MCF 10A (cell line): ENCODE data around the gene DLX4. TPM values are rescaled to one million over a fixed set of nuclear protein-coding genes. Genes with fewer than 3 reads are reported as not detected.
A peak's percentile ranks its signal among the peaks of the same experiment; 100 is the strongest.

Experiments
- Bru-seq: library from RNA; stranded (reverse); fragments of 400-500 nt; gene quantifications from one replicate; lab custom pipeline; 2021; lab: Mats Ljungman, UMichigan
- BruChase-seq, 2 experiments: library from RNA; stranded (reverse); fragments of 400-500 nt; gene quantifications; one replicate each; lab custom pipeline; 2021; lab: Mats Ljungman, UMichigan
- BruUV-seq: library from RNA; stranded (reverse); fragments of 400-500 nt; replicated peaks from 2 replicates; lab custom pipeline; 2021; lab: Mats Ljungman, UMichigan
- CTCF ChIA-PET: fragments of 300-600 bp; sonication (Branson Sonifier 250); formaldehyde crosslinking; extraction: SDS; loops from one replicate; lab custom pipeline; 2021; ENCODE audit warnings: antibody characterized with exemption, inconsistent platforms; lab: Yijun Ruan, JAX
- POLR2A ChIA-PET: fragments of 300-600, 350-650 bp; sonication (Branson Sonifier 250); formaldehyde crosslinking; extraction: SDS; loops from one replicate; lab custom pipeline; 2020; ENCODE audit warnings: antibody characterized with exemption, inconsistent platforms; lab: Yijun Ruan, JAX
- DNase-seq: peaks from one replicate; pipeline ENCODE4 v3.0.0-alpha.2; 2018; ENCODE audit not compliant: unreplicated experiment
- H3K27ac Mint-ChIP-seq: one replicate; pipeline ENCODE4 v1.8.0; 2022; ENCODE audit warnings: mild to moderate bottlenecking, low read depth, mixed read lengths; ENCODE audit not compliant: unreplicated experiment
- H3K27me3 Mint-ChIP-seq: one replicate; pipeline ENCODE4 v1.8.0; 2022; ENCODE audit warnings: mixed read lengths; ENCODE audit not compliant: insufficient read depth, unreplicated experiment
- H3K36me3 Mint-ChIP-seq: one replicate; pipeline ENCODE4 v1.8.0; 2022; ENCODE audit warnings: mild to moderate bottlenecking, moderate library complexity, mixed read lengths; ENCODE audit not compliant: insufficient read depth, unreplicated experiment
- H3K4me1 Mint-ChIP-seq: one replicate; pipeline ENCODE4 v1.8.0; 2022; ENCODE audit warnings: mixed read lengths; ENCODE audit not compliant: insufficient read depth, unreplicated experiment
- H3K4me3 Mint-ChIP-seq: one replicate; pipeline ENCODE4 v1.8.0; 2022; ENCODE audit warnings: mild to moderate bottlenecking, moderate library complexity, mixed read lengths; ENCODE audit not compliant: unreplicated experiment
- H3K9me3 Mint-ChIP-seq: one replicate; pipeline ENCODE4 v1.8.0; 2022; ENCODE audit warnings: mixed read lengths; ENCODE audit not compliant: unreplicated experiment
- CTCF ChIP-seq: fragments of 200-600 bp; IDR thresholded peaks from one replicate; pipeline ENCODE4 v1.8.0; 2022; ENCODE audit warnings: antibody characterized with exemption, mild to moderate bottlenecking; ENCODE audit not compliant: unreplicated experiment
- intact Hi-C: fragments of 100-400 bp; cut with micrococcal nuclease; formaldehyde crosslinking; loops from 2 replicates; pipeline ENCODE4 v1.14.1; 2022
- long read RNA-seq: library from polyadenylated mRNA; stranded (forward); transcript quantifications from one replicate; pipeline ENCODE4 v2.0.0, GENCODE V29; 2022
- total RNA-seq: library from RNA; stranded (reverse); gene quantifications from 2 replicates; pipeline ENCODE4 v1.2.3, GENCODE V29; 2022

The DLX4 gene
- total RNA-seq (0.32 and 0.56 TPM in 2 replicates), Bru-seq, nascent RNA (percentile 12 among the genes with signal in this experiment), BruChase-seq, experiment 1, labeled RNA remaining after a 6-hour chase (percentile 30 among the genes with signal in this experiment), BruChase-seq, experiment 2, labeled RNA remaining after a 2-hour chase (percentile 27 among the genes with signal in this experiment)
- long read RNA-seq: 0 reads

DNA sequence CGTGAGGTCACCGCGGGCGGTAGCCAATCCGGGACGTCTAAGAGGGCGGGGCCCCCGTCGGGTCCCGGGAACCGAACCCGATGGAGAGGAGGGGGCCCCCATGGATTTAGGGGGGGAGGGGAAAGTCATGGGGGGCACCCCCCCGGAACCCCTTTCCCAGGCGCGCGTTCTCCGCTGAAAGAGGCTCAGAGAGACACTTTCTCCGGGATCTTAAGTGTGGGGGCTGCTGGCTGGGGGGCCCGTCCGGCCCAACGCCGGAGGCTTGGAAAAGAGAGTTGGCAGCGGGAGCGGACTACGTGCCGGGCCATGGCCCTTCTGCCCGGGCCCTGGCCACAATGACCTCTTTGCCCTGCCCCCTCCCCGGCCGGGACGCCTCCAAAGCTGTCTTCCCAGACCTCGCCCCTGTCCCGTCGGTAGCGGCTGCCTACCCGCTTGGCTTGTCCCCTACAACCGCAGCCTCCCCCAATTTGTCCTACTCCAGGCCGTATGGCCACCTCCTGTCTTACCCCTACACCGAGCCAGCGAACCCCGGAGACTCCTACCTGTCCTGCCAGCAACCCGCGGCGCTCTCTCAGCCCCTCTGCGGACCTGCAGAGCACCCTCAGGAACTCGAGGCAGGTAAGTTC is at the start of gene DLX4:
Gene DLX4 (plus strand): TSS at position 57 of the 626 bp plus-strand sequence. CDS start 279 bp downstream, at position 336.
- ChIA-PET POLR2A (interaction anchor here (4.7 kb wide), 1 partner anchor 9 kb away, joined by 34 read pairs; no protein-coding TSS in a partner anchor), CTCF (interaction anchor here (1.1 kb wide), 1 partner anchor 18 kb away, joined by 3 read pairs; no protein-coding TSS in a partner anchor)
- intact Hi-C loops: no loop called here
- Mint-ChIP-seq H3K9me3 (no peaks in the 10 kb centered on the region), H3K36me3 (no peaks in the 10 kb centered on the region), H3K4me1 (peaks cover 6% of the 10 kb centered on the region), H3K4me3 (peak within 1 kb of the TSS; percentile 83), H3K27me3 (peaks cover 74% of the 10 kb centered on the region), H3K27ac (peak within 1 kb of the TSS; percentile 56)
- peak; percentile 58 for DNase-seq
- no TSS peak for BruUV-seq
- no peak for TF ChIP-seq CTCF

GRCh38 chr17:49920030-49920769 is 48.8 kb upstream of the DLX4 start:
- POLR2A ChIA-PET: no interaction called here
- CTCF ChIA-PET: interaction anchor here (0.7 kb wide), 1 partner anchor 158 kb away, joined by 4 read pairs; no protein-coding TSS in a partner anchor
- H3K27ac Mint-ChIP-seq: no peak overlapping the region
- BruUV-seq: no TSS peak
- intact Hi-C loops: no loop called here
- H3K36me3 Mint-ChIP-seq: no peaks in the 10 kb centered on the region
- no peaks in the 10 kb centered on the region for H3K4me1 Mint-ChIP-seq
- no peak for DNase-seq
- TF ChIP-seq CTCF: no peak
- H3K9me3 Mint-ChIP-seq: no peaks in the 10 kb centered on the region
- peaks cover 65% of the 10 kb centered on the region for H3K27me3 Mint-ChIP-seq
- no peak overlapping the region for H3K4me3 Mint-ChIP-seq

- H3K9me3 Mint-ChIP-seq: no peaks in the 10 kb centered on the region
- POLR2A ChIA-PET: no interaction called here
- intact Hi-C loops: no loop called here
- no peak overlapping the region for H3K4me3 Mint-ChIP-seq
- TF ChIP-seq CTCF: no peak
- DNase-seq: no peak
- no peaks in the 10 kb centered on the region for H3K36me3 Mint-ChIP-seq
- peaks cover 53% of the 10 kb centered on the region for H3K27me3 Mint-ChIP-seq
- H3K4me1 Mint-ChIP-seq: no peaks in the 10 kb centered on the region
- no TSS peak for BruUV-seq
- CTCF ChIA-PET: interaction anchor here (0.6 to 1.9 kb wide), 2 partner anchors 75 to 1029 kb away, joined by 3 to 6 read pairs; no protein-coding TSS in a partner anchor
- H3K27ac Mint-ChIP-seq: no peak overlapping the region
These were observed 46.9 kb upstream of the DLX4 start for GRCh38 chr17:49922095-49922494.

GRCh38 chr17:49924116-49924515 is 44.9 kb upstream of the DLX4 start:
- ChIA-PET POLR2A (no interaction called here), CTCF (interaction anchor here (2.3 kb wide), 1 partner anchor 29 kb away, joined by 7 read pairs; no protein-coding TSS in a partner anchor)
- Mint-ChIP-seq H3K27ac (no peak overlapping the region), H3K27me3 (peaks cover 53% of the 10 kb centered on the region), H3K4me1 (no peaks in the 10 kb centered on the region), H3K4me3 (no peak overlapping the region), H3K36me3 (no peaks in the 10 kb centered on the region), H3K9me3 (no peaks in the 10 kb centered on the region)
- no peak for TF ChIP-seq CTCF
- no TSS peak for BruUV-seq
- DNase-seq: no peak
- intact Hi-C loops: no loop called here
